T-cell (primary cell): Measurements from ENCODE around the gene APMAP. TPM values are rescaled to one million over a fixed set of nuclear protein-coding genes. Genes with fewer than 3 reads are reported as not detected.
A peak's percentile ranks its signal among the peaks of the same experiment; 100 is the strongest.

ENCODE experiments used
- ATAC-seq, 4 experiments: fragments of 200-7000 bp in 3 of 4; fragments of 150-1000 bp in 1 of 4; cut with Tn5 transposase; replicated peaks in 1 of 4; 1 replicate in 3 of 4; 2 replicates in 1 of 4; pipeline ENCODE4 v1.10.0; 2021; ENCODE audit warnings: moderate library complexity in 3 of 4, mild to moderate bottlenecking in 2 of 4, moderate number of reproducible peaks in 1 of 4
- CTCF ChIA-PET, 2 donors: fragments of 300-600 bp; sonication (Branson Sonifier 250); formaldehyde crosslinking; loops; one replicate each; lab custom pipeline; 2022; ENCODE audit warnings: antibody characterized with exemption in 2 of 2; lab: Charles Lee
- POLR2A ChIA-PET, 2 donors: fragments of 300-600 bp; sonication (Branson Sonifier 250); formaldehyde crosslinking; loops; one replicate each; lab custom pipeline; 2022; ENCODE audit warnings: antibody characterized with exemption in 2 of 2; lab: Charles Lee
- DNase-seq, 35 experiments: peaks; one replicate each; pipeline versions ENCODE4 v3.0.0 to v3.0.0-alpha.2; 2013 to 2023
- H3K27ac ChIP-seq: one replicate; pipeline ENCODE4 v1.5.1; 2013; ENCODE audit warnings: low read length
- H3K27me3 ChIP-seq, 2 experiments: replicated peaks in 1 of 2; 1 replicate in 1 of 2; 2 replicates in 1 of 2; pipeline versions ENCODE4 v1.6.1 to v1.7.0; 2013; ENCODE audit warnings: low read length in 1 of 2, mixed read lengths in 1 of 2; ENCODE audit not compliant: control insufficient read depth in 2 of 2, insufficient read depth in 2 of 2; ENCODE audit errors: extremely low read depth in 1 of 2
- H3K36me3 ChIP-seq, 2 donors: 1 replicate in 1 of 2; 2 replicates in 1 of 2; pipeline versions ENCODE4 v1.6.1 to v1.7.0; 2013; ENCODE audit warnings: low read length in 1 of 2; ENCODE audit not compliant: control insufficient read depth in 2 of 2, insufficient read depth in 1 of 2; ENCODE audit errors: extremely low read depth in 1 of 2
- H3K4me1 ChIP-seq, 2 experiments: 1 replicate in 1 of 2; 2 replicates in 1 of 2; pipeline versions ENCODE4 v1.6.1 to v1.7.0; 2013; ENCODE audit warnings: low read length in 2 of 2, mixed read lengths in 1 of 2; ENCODE audit not compliant: insufficient read depth in 2 of 2, control insufficient read depth in 1 of 2; ENCODE audit errors: extremely low read depth in 1 of 2
- H3K4me3 ChIP-seq, 2 donors: 1 replicate in 1 of 2; 2 replicates in 1 of 2; pipeline versions ENCODE4 v1.5.1 to v1.7.0; 2013; ENCODE audit warnings: mild to moderate bottlenecking in 2 of 2, low read length in 1 of 2, moderate library complexity in 1 of 2; ENCODE audit not compliant: control insufficient read depth in 1 of 2; ENCODE audit errors: extremely low read depth in 1 of 2
- H3K9me3 ChIP-seq: 2 replicates; pipeline ENCODE4 v1.7.0; 2013
- H3K27ac Mint-ChIP-seq, 2 donors: one replicate each; pipeline ENCODE4 v1.8.0; 2020 to 2021; ENCODE audit warnings: mild to moderate bottlenecking in 2 of 2, mixed read lengths in 2 of 2
- H3K27me3 Mint-ChIP-seq, 2 donors: one replicate each; pipeline ENCODE4 v1.8.0; 2021 to 2022; ENCODE audit warnings: mixed read lengths in 2 of 2
- H3K36me3 Mint-ChIP-seq: one replicate; pipeline ENCODE4 v1.8.0; 2021; ENCODE audit warnings: mixed read lengths
- H3K4me1 Mint-ChIP-seq, 3 donors: one replicate each; pipeline ENCODE4 v1.8.0; 2020 to 2022; ENCODE audit warnings: mixed read lengths in 3 of 3, mild to moderate bottlenecking in 1 of 3
- H3K4me3 Mint-ChIP-seq, 3 donors: one replicate each; pipeline ENCODE4 v1.8.0; 2020 to 2022; ENCODE audit warnings: mild to moderate bottlenecking in 3 of 3, mixed read lengths in 3 of 3, moderate library complexity in 3 of 3
- H3K9me3 Mint-ChIP-seq, 3 donors: one replicate each; pipeline ENCODE4 v1.8.0; 2020 to 2022; ENCODE audit warnings: mixed read lengths in 3 of 3
- WGBS: methylation state at CpG from one replicate; pipeline ENCODE4 v1.1.5; 2013; ENCODE audit warnings: missing lambda C conversion rate; ENCODE audit not compliant: insufficient coverage; 5-methylcytosine and 5-hydroxymethylcytosine counted together
- total RNA-seq, 35 experiments: library from RNA in 6 of 35; stranded (reverse) in 6 of 35; fragments of 120-200 nt in 1 of 35; gene quantifications; one replicate each; pipeline versions ENCODE4 v1.2.1 to v1.2.4 and lab custom pipeline; 2013 to 2026

APMAP gene
- total RNA-seq, 5 donors from 2014 or later (not counting 1 experiment from before 2014, with no cell fraction given), result 32.2 to 53.0 (median 49.8) TPM

DNA sequence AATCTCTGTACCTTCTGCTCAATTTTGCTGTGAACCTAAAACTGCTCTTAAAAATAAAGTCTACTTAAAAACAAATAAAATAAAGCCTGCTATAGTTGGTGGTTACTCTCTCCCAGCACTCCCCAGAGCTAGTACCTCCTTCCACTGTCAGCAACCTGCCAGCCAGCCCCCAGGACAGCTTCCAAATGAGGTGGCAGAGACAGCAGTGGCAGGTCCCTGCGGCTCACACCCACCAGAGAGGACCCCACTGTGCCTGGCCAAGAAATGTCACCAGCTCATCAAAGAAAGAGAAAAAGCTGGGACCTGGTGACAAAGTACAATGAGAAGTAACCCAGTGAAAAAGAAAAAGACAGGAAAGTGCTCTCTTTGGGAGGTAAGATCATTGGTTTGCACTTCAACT, 15.2 kb downstream of the APMAP start:
- peaks cover 0 to 35% of the 10 kb centered on the region in 2 experiments for H3K4me1 ChIP-seq
- peaks cover 23 to 42% (median 32%) of the 10 kb centered on the region in 3 donors for H3K4me1 Mint-ChIP-seq
- ChIA-PET CTCF (no interaction called here), POLR2A (no interaction called here)
- H3K9me3 Mint-ChIP-seq, result peaks cover 4 to 19% (median 13%) of the 10 kb centered on the region in 3 donors
- ATAC-seq (no peak), DNase-seq (no peak)
- no peaks in the 10 kb centered on the region for H3K27me3 ChIP-seq
- 80% methylated on average over 1 of the region's 1 CpG for WGBS
- H3K4me3 Mint-ChIP-seq, result no peak overlapping the region
- H3K4me3 ChIP-seq, result no peak overlapping the region
- H3K27ac ChIP-seq, result no peak overlapping the region
- no peaks in the 10 kb centered on the region for H3K27me3 Mint-ChIP-seq
- no peaks in the 10 kb centered on the region for H3K9me3 ChIP-seq
- peaks cover 8 to 77% of the 10 kb centered on the region in 2 donors for H3K36me3 ChIP-seq
- H3K36me3 Mint-ChIP-seq, result peaks cover 89% of the 10 kb centered on the region
- no peak overlapping the region for H3K27ac Mint-ChIP-seq

GRCh38 chr20:24972341-24972740, 20.2 kb downstream of the APMAP start:
- H3K27me3 ChIP-seq, result no peaks in the 10 kb centered on the region
- no peak overlapping the region for H3K27ac Mint-ChIP-seq
- DNase-seq (no peak), ATAC-seq (no peak)
- no peaks in the 10 kb centered on the region for H3K27me3 Mint-ChIP-seq
- H3K36me3 Mint-ChIP-seq, result peaks cover 79% of the 10 kb centered on the region
- H3K4me1 Mint-ChIP-seq, result peaks cover 9 to 20% (median 10%) of the 10 kb centered on the region in 3 donors
- no peaks in the 10 kb centered on the region for H3K9me3 ChIP-seq
- H3K27ac ChIP-seq, result no peak overlapping the region
- ChIA-PET CTCF (interaction anchor here in 1 of 2 donors (0.6 kb wide), 1 partner anchor 10 kb away, joined by 3 read pairs; no protein-coding TSS in a partner anchor), POLR2A (no interaction called here)
- no peak overlapping the region for H3K4me3 Mint-ChIP-seq
- no peak overlapping the region for H3K4me3 ChIP-seq
- peaks cover 4 to 19% (median 13%) of the 10 kb centered on the region in 3 donors for H3K9me3 Mint-ChIP-seq
- H3K36me3 ChIP-seq, result peaks cover 13 to 79% of the 10 kb centered on the region in 2 donors
- no CpG with 5 or more reads among the region's 2 CpGs for WGBS
- H3K4me1 ChIP-seq, result peaks cover 0 to 4% of the 10 kb centered on the region in 2 experiments

- WGBS, result 97% methylated on average over 4 of the region's 6 CpGs
- Mint-ChIP-seq H3K27ac (no peak overlapping the region), H3K4me3 (no peak overlapping the region), H3K36me3 (peaks cover 75% of the 10 kb centered on the region), H3K9me3 (peaks cover 4 to 14% (median 10%) of the 10 kb centered on the region in 3 donors), H3K4me1 (peaks cover 7 to 17% (median 10%) of the 10 kb centered on the region in 3 donors), H3K27me3 (no peaks in the 10 kb centered on the region)
- no peak overlapping the region for H3K4me3 ChIP-seq
- ChIA-PET POLR2A (no interaction called here), CTCF (no interaction called here)
- no peak for ATAC-seq
- peaks cover 0 to 4% of the 10 kb centered on the region in 2 experiments for H3K4me1 ChIP-seq
- H3K36me3 ChIP-seq, result peaks cover 15 to 76% of the 10 kb centered on the region in 2 donors
- DNase-seq, result no peak
- no peak overlapping the region for H3K27ac ChIP-seq
- no peaks in the 10 kb centered on the region for H3K9me3 ChIP-seq
- H3K27me3 ChIP-seq, result no peaks in the 10 kb centered on the region
Observed at GRCh38 chr20:24971376-24972101, 21.0 kb downstream of the APMAP start.

- CTCF ChIA-PET, result no interaction called here
- peaks cover 4 to 20% (median 4%) of the 10 kb centered on the region in 3 donors for H3K4me1 Mint-ChIP-seq
- H3K27ac ChIP-seq, result no peak overlapping the region
- no peak overlapping the region for H3K27ac Mint-ChIP-seq
- ATAC-seq (no peak), DNase-seq (no peak)
- no peak overlapping the region for H3K4me3 Mint-ChIP-seq
- 96% methylated on average over 3 of the region's 8 CpGs for WGBS
- H3K27me3 ChIP-seq, result no peaks in the 10 kb centered on the region
- no peak overlapping the region for H3K4me3 ChIP-seq
- H3K9me3 Mint-ChIP-seq, result peaks cover 0 to 6% (median 4%) of the 10 kb centered on the region in 3 donors
- no peaks in the 10 kb centered on the region for H3K9me3 ChIP-seq
- POLR2A ChIA-PET, result no interaction called here
- peaks cover 15 to 78% of the 10 kb centered on the region in 2 donors for H3K36me3 ChIP-seq
- H3K4me1 ChIP-seq, result peaks cover 0 to 11% of the 10 kb centered on the region in 2 experiments
- no peaks in the 10 kb centered on the region for H3K27me3 Mint-ChIP-seq
- H3K36me3 Mint-ChIP-seq, result peaks cover 75% of the 10 kb centered on the region
Observed at GRCh38 chr20:24970754-24971153, 21.8 kb downstream of the APMAP start.

DNA sequence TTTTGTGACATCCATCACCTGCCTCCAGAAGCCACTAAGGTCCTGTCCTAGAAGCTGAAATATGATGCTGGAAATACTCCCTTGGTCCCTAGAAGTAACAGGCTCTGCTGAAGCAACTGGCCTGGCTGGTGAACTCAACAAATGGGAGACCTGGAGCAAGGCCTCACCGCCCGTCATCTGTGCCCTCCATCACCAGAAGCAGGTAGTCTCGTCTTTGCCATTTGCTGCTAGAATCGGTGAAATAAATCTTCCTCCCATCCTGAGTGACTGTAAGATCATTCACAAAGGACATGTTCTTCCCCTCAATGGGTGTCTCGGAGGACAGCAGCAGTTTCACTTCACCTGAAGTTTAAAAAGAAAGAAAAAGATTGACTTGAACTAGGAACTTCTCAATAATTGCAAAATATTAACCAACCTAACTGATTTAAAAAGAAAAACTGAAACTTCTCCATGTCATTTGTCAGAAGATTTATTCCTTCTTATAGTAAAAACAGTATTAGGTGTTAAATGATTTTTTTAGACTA, 22.5 kb downstream of the APMAP start:
- ChIA-PET CTCF (no interaction called here), POLR2A (no interaction called here)
- Histone ChIP-seq H3K27me3 (no peaks in the 10 kb centered on the region), H3K4me3 (no peak overlapping the region), H3K9me3 (no peaks in the 10 kb centered on the region), H3K4me1 (peaks cover 0 to 17% of the 10 kb centered on the region in 2 experiments), H3K27ac (no peak overlapping the region), H3K36me3 (peaks cover 15 to 85% of the 10 kb centered on the region in 2 donors)
- H3K9me3 Mint-ChIP-seq, result no peaks in the 10 kb centered on the region
- H3K27me3 Mint-ChIP-seq, result no peaks in the 10 kb centered on the region
- peaks cover 76% of the 10 kb centered on the region for H3K36me3 Mint-ChIP-seq
- H3K4me1 Mint-ChIP-seq, result peaks cover 1 to 21% (median 4%) of the 10 kb centered on the region in 3 donors
- no peak for ATAC-seq
- H3K27ac Mint-ChIP-seq, result no peak overlapping the region
- no peak for DNase-seq
- no peak overlapping the region for H3K4me3 Mint-ChIP-seq
- WGBS, result 100% methylated on average over 2 of the region's 5 CpGs

GRCh38 chr20:24969186-24970029, 23.1 kb downstream of the APMAP start:
- peak overlapping the region in 1 of 2 donors; percentile 6 for H3K27ac Mint-ChIP-seq

More at GRCh38 chr20:24969186-24970029, 23.1 kb downstream of the APMAP start:
- WGBS, result 97% methylated on average over 15 of the region's 19 CpGs
- H3K9me3 Mint-ChIP-seq, result no peaks in the 10 kb centered on the region
- H3K4me1 ChIP-seq, result peaks cover 0 to 24% of the 10 kb centered on the region in 2 experiments
- no peaks in the 10 kb centered on the region for H3K9me3 ChIP-seq
- ChIA-PET CTCF (no interaction called here), POLR2A (no interaction called here)
- H3K4me3 ChIP-seq, result no peak overlapping the region
- peaks cover 2 to 25% (median 4%) of the 10 kb centered on the region in 3 donors for H3K4me1 Mint-ChIP-seq
- no peak overlapping the region for H3K27ac ChIP-seq
- no peak for DNase-seq
- no peak for ATAC-seq
- H3K27me3 ChIP-seq, result no peaks in the 10 kb centered on the region
- no peak overlapping the region for H3K4me3 Mint-ChIP-seq
- H3K27me3 Mint-ChIP-seq, result no peaks in the 10 kb centered on the region
- peaks cover 79% of the 10 kb centered on the region for H3K36me3 Mint-ChIP-seq
- H3K36me3 ChIP-seq, result peaks cover 15 to 87% of the 10 kb centered on the region in 2 donors
